Stimulated activated naive CD8-positive, alpha-beta T cell treated with anti-CD3 and anti-CD28 coated beads, Interleukin-15, amount 100 ng/mL, for 72 hours (primary cell): ENCODE measurements around the gene PCNX2.

Experiments used
- ATAC-seq: fragments of 150-1000 bp; cut with Tn5 transposase; 2 replicates; pipeline ENCODE4 v1.10.0; 2021; ENCODE audit warnings: mild to moderate bottlenecking, moderate library complexity
- DNase-seq, 2 donors: peaks; one replicate each; pipeline ENCODE4 v3.0.0; 2021 to 2022
- H3K27ac Mint-ChIP-seq, 2 donors: one replicate each; pipeline ENCODE4 v1.8.0; 2022; ENCODE audit warnings: mild to moderate bottlenecking in 2 of 2, mixed read lengths in 2 of 2, moderate library complexity in 2 of 2
- H3K27me3 Mint-ChIP-seq: one replicate; pipeline ENCODE4 v1.8.0; 2022; ENCODE audit warnings: mixed read lengths
- H3K4me1 Mint-ChIP-seq: one replicate; pipeline ENCODE4 v1.8.0; 2022; ENCODE audit warnings: mild to moderate bottlenecking, mixed read lengths
- H3K4me3 Mint-ChIP-seq, 2 donors: one replicate each; pipeline ENCODE4 v1.8.0; 2022; ENCODE audit warnings: mild to moderate bottlenecking in 2 of 2, mixed read lengths in 2 of 2, moderate library complexity in 1 of 2
- H3K9me3 Mint-ChIP-seq, 2 donors: one replicate each; pipeline ENCODE4 v1.8.0; 2022; ENCODE audit warnings: mixed read lengths in 2 of 2

PCNX2 gene

DNA sequence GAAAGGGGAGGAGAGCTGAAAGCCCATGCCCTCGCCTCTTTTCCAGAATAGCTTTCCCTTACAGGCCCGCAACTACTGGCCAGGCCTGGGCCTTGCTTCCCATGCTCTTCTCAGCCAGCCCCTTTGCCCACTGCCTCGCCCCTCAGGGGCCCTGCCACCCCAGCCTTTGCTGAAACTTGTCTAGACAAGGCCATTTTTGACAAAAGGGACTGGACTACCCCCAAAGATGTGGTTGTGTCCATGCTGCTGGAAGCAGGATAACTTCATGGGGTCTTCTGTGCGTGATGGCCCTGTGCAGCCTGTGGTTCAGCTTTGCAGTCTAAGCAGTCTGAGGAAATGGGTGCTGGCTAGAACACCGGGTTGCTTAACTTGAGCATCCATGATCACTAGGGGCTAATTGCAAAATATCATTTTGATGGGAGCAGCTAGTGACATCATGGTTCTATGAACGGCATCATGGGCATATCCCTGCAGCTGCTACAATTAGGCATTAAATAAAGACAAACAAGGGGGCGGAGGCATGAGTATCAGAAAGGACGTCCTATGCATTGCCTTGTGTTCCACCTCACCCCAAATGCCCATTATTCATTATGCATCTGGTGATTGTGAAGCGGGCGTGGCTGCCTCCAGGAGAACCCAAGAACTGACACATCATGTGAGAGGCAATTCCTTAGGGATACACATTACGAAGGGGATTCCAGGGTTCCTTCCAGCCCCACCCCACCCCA lies 308.3 kb downstream of the PCNX2 start:
- H3K4me3 Mint-ChIP-seq = no peak overlapping the region
- H3K27ac Mint-ChIP-seq = no peak overlapping the region

DNA sequence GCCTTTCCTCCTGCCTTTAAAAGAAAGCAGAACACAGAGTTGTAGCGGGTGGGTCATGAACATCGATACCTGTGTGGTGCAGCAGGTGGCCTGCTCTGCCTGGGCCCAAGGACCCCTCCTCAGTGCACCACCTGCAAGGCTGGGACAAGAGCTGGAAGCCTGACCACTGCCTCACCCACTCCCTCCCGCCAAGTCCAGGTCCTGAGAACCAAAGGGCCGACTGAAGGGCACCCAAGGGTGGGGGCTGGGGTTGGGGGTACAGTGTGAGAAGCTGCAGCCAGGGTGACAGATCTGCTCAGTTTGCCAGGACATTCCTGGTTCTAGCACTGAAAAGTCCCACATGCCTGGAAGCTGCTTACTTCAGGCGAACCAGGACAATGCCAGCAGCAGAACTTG lies 309.0 kb downstream of the PCNX2 start:
- Mint-ChIP-seq H3K27me3 (no peaks in the 10 kb centered on the region), H3K4me1 (peaks cover 10% of the 10 kb centered on the region), H3K27ac (peak overlapping the region in 1 of 2 donors; percentile 6), H3K9me3 (no peaks in the 10 kb centered on the region), H3K4me3 (no peak overlapping the region)
- no peak for ATAC-seq
- no peak for DNase-seq

More for the DNA sequence above, 308.3 kb downstream of the PCNX2 start:
- Mint-ChIP-seq H3K4me1 (peaks cover 10% of the 10 kb centered on the region), H3K9me3 (no peaks in the 10 kb centered on the region), H3K27me3 (no peaks in the 10 kb centered on the region)
- no peak for DNase-seq
- ATAC-seq = no peak

DNA sequence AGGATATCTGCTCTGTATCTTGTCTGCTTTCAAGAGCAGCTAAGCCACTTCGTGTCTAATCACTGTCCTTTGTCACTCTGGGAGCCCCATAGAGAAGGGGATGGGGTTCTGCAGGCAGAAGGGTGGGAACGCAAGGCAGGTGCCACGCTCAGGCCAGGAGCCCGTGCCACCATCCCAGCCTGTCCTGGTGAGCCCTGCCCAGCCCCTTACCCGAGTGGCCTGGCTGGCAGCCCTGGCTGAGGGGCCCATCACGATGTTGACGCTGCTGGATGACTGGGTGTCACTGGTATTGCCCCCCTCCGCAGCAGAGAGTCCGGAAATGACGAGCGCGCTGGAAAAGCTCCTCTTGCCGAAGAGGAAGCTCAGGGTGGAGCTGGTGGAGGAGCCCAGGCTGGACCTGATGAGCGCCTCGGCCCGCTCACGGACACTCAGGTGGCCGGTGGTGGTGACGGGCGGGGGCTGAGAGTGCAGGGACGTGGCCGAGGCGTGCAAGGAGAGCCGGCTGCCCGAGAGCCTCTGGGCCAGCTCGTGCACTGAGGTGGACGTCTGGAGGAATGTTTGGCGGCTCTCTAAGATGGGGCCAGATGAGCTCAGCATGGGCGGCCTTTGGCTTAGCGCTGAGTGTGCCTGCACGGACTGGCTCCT lies 309.5 kb downstream of the PCNX2 start:
- no peak for DNase-seq
- Mint-ChIP-seq H3K4me1 (peaks cover 6% of the 10 kb centered on the region), H3K27me3 (no peaks in the 10 kb centered on the region), H3K4me3 (no peak overlapping the region), H3K27ac (peak overlapping the region in 1 of 2 donors; percentile 82), H3K9me3 (no peaks in the 10 kb centered on the region)
- ATAC-seq = no peak

DNA sequence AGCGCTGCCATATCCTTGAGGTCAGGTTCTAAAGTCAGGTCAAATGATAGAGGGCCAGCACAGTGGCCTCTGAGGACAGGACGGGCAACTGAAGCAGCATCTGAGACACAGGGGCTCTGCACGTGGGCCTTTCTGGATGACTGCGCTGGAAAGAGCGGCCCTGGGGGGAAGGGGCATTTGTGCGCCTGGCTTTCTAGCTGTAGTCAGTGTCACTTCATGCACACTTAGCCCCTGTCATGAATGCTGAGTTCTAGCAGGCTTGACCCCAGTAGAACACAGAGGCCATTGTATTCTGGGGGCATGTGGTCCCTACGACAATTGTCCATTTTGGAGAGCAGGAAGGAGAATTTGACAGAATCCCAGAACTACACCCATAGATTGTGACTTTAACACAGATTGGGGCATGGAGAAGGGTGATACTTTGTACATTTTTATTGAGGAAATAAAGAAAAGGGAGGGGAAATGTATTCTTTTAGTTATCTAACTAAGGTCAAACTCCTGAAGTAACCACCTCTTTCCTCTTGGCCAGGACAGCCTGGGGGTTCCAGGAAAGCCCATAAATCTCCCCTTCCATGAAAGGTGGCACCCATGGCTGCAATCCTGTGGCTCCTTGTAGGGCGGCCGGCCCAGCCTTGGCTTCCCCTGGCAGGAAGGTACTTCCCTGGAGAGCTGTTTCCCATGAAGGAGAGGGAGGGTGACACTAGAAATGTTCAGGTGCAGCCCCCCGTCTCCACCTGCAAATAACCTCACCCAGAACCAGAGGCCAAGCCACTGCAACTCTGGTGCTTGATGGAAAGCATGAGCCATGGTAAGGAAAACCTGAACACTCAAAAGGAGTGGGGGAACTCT lies 310.7 kb downstream of the PCNX2 start:
- Mint-ChIP-seq H3K9me3 (no peaks in the 10 kb centered on the region), H3K27me3 (no peaks in the 10 kb centered on the region), H3K4me3 (no peak overlapping the region), H3K4me1 (no peaks in the 10 kb centered on the region), H3K27ac (peak overlapping the region in 1 of 2 donors; percentile 54)
- ATAC-seq (no peak), DNase-seq (no peak)

DNA sequence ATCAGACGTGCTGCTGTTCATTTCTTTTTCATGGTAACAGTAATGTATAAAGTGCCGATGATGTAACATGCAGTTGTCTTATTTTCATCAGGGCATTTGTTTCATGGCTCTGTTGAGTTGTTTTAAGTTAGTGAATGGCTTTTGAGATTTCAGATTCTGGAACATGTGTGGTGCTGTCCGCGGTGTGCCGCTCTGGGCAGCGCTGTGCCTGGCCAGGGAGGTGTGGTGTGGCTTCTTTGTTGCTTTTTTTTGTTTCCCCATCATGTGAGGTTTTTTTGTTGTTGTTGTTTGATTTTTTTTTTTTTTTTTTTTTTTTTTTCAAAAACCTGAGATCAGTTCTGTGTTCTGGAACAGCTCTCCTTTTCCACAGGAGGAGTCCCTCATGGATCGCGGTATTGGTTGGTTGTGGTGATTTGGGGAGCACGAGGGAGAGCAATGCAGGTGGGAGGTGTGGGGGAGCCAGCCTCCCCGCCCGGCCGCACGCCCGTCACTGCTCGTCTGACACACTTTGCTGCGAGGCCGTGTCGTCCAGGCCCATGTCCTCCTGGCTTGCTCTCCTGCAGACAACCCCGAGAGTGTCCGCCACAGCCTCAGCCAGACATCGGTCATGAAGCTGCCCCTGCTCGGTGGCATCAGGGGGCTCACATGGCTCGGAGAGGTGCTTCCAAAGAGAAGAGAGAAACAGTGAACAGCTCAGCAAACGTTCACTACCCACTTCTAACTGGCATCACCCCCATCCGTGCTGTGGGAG lies 311.5 kb downstream of the PCNX2 start:
- Mint-ChIP-seq H3K4me3 (no peak overlapping the region), H3K4me1 (peaks cover 3% of the 10 kb centered on the region), H3K27me3 (no peaks in the 10 kb centered on the region), H3K27ac (peak overlapping the region in 1 of 2 donors; percentile 65), H3K9me3 (no peaks in the 10 kb centered on the region)
- no peak for DNase-seq
- no peak for ATAC-seq

DNA sequence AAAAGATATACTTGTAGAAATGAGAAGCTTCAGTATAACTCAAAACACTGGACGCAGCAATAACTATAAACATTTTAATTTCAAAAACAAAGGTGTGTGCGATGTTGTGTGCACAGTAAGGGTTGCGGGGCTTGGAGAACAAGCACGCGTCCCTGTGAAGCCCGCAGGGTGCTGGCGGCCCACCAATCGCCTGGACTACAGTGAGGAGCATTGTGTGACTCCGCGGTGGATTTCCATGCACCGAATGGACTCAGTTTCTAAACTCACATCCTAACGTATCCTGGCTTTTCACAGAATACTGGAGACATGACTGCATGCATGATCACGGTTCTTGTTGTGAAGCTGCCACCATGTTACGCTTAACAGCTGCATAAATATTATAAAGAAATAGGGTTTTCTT lies 312.1 kb downstream of the PCNX2 start:
- Mint-ChIP-seq H3K27ac (no peak overlapping the region), H3K4me1 (peaks cover 9% of the 10 kb centered on the region), H3K9me3 (no peaks in the 10 kb centered on the region), H3K27me3 (no peaks in the 10 kb centered on the region), H3K4me3 (no peak overlapping the region)
- DNase-seq = no peak
- no peak for ATAC-seq

DNA sequence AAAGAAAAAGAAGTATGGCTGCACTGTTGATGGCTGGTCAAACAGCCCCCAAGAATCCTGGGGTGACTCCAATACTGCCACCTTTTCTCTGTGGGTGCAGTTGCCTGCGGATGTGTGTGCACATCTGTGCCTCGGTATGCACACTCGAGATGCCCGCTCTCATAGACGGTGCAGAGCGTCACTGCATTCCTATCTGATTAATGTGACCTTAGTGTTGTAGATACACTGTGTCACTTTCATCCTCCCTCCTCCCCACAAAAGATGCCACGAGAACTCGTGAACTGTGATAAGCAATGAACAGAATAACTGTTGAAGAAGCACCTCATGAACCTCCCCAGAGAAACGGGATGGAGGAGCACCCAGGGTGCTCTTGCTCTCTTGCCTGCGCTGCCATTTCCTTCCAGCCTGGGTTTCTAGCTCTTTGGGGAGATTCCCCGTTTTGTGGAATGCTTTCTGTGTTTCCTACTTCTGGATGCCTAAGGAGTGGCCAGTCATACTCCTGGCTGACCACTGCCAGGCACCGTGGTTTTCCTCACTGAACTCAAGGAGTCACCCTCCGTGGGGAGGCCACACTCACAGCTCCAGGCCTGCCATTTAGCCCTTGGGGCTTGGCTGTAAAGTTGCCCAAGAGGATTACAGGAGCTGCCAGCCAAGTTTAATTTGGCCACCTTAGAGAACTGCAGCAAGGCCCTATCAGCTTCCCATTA lies 313.1 kb downstream of the PCNX2 start:
- Mint-ChIP-seq H3K27me3 (no peaks in the 10 kb centered on the region), H3K27ac (no peak overlapping the region), H3K9me3 (no peaks in the 10 kb centered on the region), H3K4me3 (no peak overlapping the region), H3K4me1 (peaks cover 19% of the 10 kb centered on the region)
- ATAC-seq = no peak
- DNase-seq = no peak

DNA sequence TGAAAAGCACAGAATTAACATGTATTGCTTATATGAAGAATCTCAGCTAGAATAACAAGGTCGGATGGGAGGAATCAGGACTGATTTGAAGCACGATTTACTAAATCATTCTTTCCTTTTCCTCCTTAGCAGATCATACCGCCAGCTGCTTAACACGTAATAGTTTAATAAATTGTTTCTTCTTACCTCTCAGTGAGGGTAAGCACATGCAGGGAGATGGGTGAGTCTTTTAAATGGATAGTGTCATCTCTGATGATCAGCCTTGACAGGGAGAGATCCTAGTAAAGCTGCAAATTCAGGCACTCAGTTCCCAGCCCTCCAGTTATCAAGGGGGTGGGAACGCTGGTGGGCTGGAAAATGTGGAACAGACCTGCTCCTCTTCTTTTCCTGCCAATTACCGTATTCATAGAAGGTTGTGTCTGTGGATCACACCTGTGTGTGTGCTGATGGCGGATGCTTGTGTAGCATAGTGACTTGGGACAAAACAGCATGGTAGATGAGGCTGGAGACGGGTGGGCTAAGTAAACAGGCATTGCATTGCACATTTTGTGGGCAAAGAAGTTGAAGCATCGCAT lies 314.5 kb downstream of the PCNX2 start:
- Mint-ChIP-seq H3K9me3 (no peaks in the 10 kb centered on the region), H3K27ac (no peak overlapping the region), H3K4me3 (no peak overlapping the region), H3K27me3 (no peaks in the 10 kb centered on the region), H3K4me1 (peaks cover 26% of the 10 kb centered on the region)
- no peak for ATAC-seq
- DNase-seq = no peak

DNA sequence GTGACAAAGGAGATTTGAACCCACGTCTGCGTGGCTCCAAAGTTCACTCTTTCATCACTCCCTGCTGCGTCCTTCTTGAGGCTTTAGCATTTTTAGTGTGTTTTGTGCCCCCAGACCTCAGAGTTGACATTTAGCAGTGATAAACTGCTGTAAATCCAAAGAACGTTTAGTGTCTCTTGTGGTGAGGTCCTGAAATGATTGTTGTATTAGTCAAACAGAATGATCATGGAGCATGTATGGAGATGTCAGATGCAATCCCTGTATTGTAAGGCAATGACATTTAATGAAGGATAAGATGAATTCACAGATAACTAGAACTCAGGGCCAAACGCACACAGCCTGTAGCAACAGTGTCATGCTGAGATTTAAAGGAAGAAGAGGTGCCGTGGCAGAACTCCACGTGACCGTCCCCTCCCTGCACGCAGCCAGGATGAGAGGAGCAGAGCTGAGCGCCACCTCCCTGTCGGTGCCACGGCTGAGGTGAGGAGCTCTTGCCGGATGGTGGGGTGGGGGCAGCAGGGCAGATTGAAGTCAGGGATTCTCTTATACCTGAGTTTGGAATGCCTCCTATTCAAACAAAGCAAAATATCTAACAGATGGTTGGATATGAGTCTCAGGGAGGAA lies 315.1 kb downstream of the PCNX2 start:
- H3K27me3 Mint-ChIP-seq = no peaks in the 10 kb centered on the region
- H3K27ac Mint-ChIP-seq = no peak overlapping the region
- no peak overlapping the region for H3K4me3 Mint-ChIP-seq
- peaks cover 26% of the 10 kb centered on the region for H3K4me1 Mint-ChIP-seq
- no peak for ATAC-seq
- no peaks in the 10 kb centered on the region for H3K9me3 Mint-ChIP-seq
- no peak for DNase-seq

DNA sequence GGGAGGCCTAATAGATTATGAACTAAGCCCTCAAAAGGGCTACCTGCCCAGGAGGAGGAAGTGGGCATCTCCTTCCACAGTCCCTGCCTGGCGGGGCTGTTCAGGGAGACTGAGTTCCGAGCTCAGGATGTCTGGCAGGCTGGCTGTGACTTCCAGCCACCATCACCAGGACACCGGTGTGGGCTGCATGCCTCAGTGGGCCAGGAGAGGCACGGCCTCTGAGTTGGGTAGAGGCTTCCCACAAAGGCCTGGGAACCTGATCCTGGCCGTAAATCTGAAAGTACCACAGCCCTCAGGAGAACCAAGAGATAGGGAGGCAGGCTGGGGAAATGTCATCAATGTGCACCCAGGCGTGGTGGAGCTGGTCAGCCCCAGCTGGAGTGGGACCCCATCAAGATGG lies 316.0 kb downstream of the PCNX2 start:
- H3K9me3 Mint-ChIP-seq = peaks cover 0 to 5% of the 10 kb centered on the region in 2 donors
- no peak overlapping the region for H3K27ac Mint-ChIP-seq
- H3K27me3 Mint-ChIP-seq = no peaks in the 10 kb centered on the region
- no peak overlapping the region for H3K4me3 Mint-ChIP-seq
- H3K4me1 Mint-ChIP-seq = peaks cover 26% of the 10 kb centered on the region
- ATAC-seq (no peak), DNase-seq (no peak)

DNA sequence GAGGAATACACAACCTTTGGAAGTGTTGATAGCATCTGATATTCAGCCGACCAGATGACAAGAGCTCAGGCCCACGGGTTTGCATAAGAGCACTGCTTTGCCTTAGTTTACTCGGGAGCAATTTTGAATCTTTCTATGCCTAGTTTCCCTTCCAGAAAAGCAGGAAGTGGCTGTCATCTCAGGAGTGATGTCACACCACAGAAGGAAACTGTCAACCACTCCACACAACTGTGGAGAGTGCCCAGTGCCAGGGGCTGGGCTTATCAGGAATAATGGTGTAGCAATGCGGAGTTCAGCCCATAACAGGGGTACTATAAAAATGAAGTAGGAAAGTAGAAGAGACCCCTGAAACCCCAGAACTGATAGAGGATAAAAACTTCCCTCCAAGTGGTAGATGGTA lies 316.7 kb downstream of the PCNX2 start:
- Mint-ChIP-seq H3K27me3 (no peaks in the 10 kb centered on the region), H3K4me3 (no peak overlapping the region), H3K27ac (peak overlapping the region; percentile 55 to 66), H3K9me3 (peaks cover 6 to 12% of the 10 kb centered on the region in 2 donors), H3K4me1 (peaks cover 32% of the 10 kb centered on the region)
- ATAC-seq (no peak), DNase-seq (no peak)

DNA sequence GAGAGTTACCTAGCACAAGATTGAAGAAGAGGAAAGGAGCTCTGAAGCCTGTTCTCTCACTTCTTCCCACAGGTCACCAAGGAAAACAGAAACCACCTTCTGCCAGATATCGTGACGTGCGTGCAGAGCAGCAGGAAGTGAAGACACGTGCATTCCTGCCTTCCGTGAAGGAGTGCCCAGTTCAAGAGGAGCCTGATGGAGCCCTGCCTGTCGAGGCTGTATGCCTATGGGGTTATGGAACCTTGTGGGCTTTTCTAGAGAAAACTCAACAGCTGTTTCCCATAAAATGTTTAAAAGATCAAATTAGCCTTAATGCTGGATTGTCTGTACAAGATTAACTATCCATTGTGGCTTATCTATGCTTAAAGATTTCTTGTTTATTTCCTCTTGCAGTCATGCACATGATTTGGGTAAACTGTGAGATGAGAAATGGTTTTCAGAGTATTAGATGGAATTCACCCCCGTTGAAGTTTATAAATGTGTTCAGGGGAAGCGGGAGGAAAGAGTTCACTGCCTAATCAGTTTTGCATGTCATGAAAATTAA lies 317.4 kb downstream of the PCNX2 start:
- Mint-ChIP-seq H3K4me1 (peaks cover 32% of the 10 kb centered on the region), H3K27ac (peak overlapping the region; percentile 91 to 92), H3K27me3 (no peaks in the 10 kb centered on the region), H3K4me3 (peak overlapping the region; percentile 35 to 40), H3K9me3 (peaks cover 12 to 19% of the 10 kb centered on the region in 2 donors)
- no peak for DNase-seq
- no peak for ATAC-seq

DNA sequence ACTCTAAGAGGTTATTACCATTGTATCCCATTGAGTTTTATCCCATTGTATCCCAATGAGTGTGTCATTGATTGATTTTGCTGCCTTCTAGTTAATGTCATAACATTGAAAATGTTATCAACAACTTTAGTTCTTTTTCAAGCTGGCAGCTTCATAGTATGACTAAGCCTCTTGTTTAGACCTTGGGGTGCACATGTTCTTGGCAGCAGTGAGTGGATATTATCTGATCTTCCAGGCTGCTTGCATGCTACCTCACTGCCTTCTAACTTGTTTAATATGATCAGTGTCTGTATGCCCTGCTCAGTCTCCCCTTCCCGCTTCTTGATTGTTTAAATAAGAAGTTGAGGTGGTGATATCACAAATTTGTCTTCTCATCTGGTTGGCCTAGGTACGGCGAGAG lies 320.6 kb downstream of the PCNX2 start:
- no peak for DNase-seq
- no peak overlapping the region for H3K27ac Mint-ChIP-seq

More for the DNA sequence above, 320.6 kb downstream of the PCNX2 start:
- no peak for ATAC-seq
- peaks cover 32% of the 10 kb centered on the region for H3K4me1 Mint-ChIP-seq
- H3K9me3 Mint-ChIP-seq = peaks cover 26 to 27% of the 10 kb centered on the region in 2 donors
- no peaks in the 10 kb centered on the region for H3K27me3 Mint-ChIP-seq
- H3K4me3 Mint-ChIP-seq = no peak overlapping the region
